Osteocyte (in vitro differentiated cells): ENCODE results near the gene AIF1. TPM values are rescaled to one million over a fixed set of nuclear protein-coding genes. Genes with fewer than 3 reads are reported as not detected.

ENCODE experiments used
- DNase-seq: peaks from one replicate; pipeline ENCODE4 v3.0.0; 2021; ENCODE audit warnings: mixed read lengths; ENCODE audit not compliant: unreplicated experiment; ENCODE audit errors: extremely low spot score
- H3K27ac Mint-ChIP-seq: one replicate; pipeline ENCODE4 v1.8.0; 2021; ENCODE audit warnings: mild to moderate bottlenecking, mixed read lengths; ENCODE audit not compliant: unreplicated experiment
- H3K27me3 Mint-ChIP-seq: one replicate; pipeline ENCODE4 v1.8.0; 2021; ENCODE audit warnings: mixed read lengths; ENCODE audit not compliant: unreplicated experiment
- H3K36me3 Mint-ChIP-seq: one replicate; pipeline ENCODE4 v1.8.0; 2021; ENCODE audit warnings: mixed read lengths; ENCODE audit not compliant: unreplicated experiment
- H3K4me1 Mint-ChIP-seq: one replicate; pipeline ENCODE4 v1.8.0; 2021; ENCODE audit warnings: mixed read lengths; ENCODE audit not compliant: unreplicated experiment
- H3K4me3 Mint-ChIP-seq: one replicate; pipeline ENCODE4 v1.8.0; 2021; ENCODE audit warnings: mild to moderate bottlenecking, moderate library complexity, mixed read lengths; ENCODE audit not compliant: unreplicated experiment
- H3K9me3 Mint-ChIP-seq: one replicate; pipeline ENCODE4 v1.8.0; 2021; ENCODE audit warnings: mixed read lengths; ENCODE audit not compliant: unreplicated experiment
- CTCF ChIP-seq: fragments of 200-600 bp; sonication (generic); IDR thresholded peaks from 2 replicates; pipeline ENCODE4 v1.5.0; 2021; ENCODE audit warnings: antibody characterized with exemption, mild to moderate bottlenecking, moderate library complexity
- total RNA-seq: library from RNA; stranded (reverse); gene quantifications from 2 replicates; pipeline ENCODE4 v1.2.1, GENCODE V29; 2021

The AIF1 gene
- total RNA-seq, 1 donor from 2014 or later: not detected

GRCh38 chr6:31634131-31634530 lies 19.1 kb downstream of the AIF1 start:
- Mint-ChIP-seq H3K27me3 (no peaks in the 10 kb centered on the region), H3K9me3 (no peaks in the 10 kb centered on the region), H3K36me3 (peaks cover 41% of the 10 kb centered on the region), H3K4me1 (peaks cover 2% of the 10 kb centered on the region), H3K27ac (peak overlapping the region; percentile 52), H3K4me3 (no peak overlapping the region)
- DNase-seq: no peak
- TF ChIP-seq CTCF: no peak

GRCh38 chr6:31634969-31635575 lies 20.0 kb downstream of the AIF1 start:
- H3K27me3 Mint-ChIP-seq: no peaks in the 10 kb centered on the region
- no peak overlapping the region for H3K4me3 Mint-ChIP-seq
- H3K36me3 Mint-ChIP-seq: peaks cover 38% of the 10 kb centered on the region
- H3K27ac Mint-ChIP-seq: no peak overlapping the region
- no peaks in the 10 kb centered on the region for H3K9me3 Mint-ChIP-seq
- peaks cover 2% of the 10 kb centered on the region for H3K4me1 Mint-ChIP-seq
- TF ChIP-seq CTCF: no peak
- DNase-seq: no peak

GRCh38 chr6:31636698-31637596 lies 21.9 kb downstream of the AIF1 start:
- H3K9me3 Mint-ChIP-seq: no peaks in the 10 kb centered on the region
- no peaks in the 10 kb centered on the region for H3K27me3 Mint-ChIP-seq
- peaks cover 2% of the 10 kb centered on the region for H3K4me1 Mint-ChIP-seq
- no peak for TF ChIP-seq CTCF
- DNase-seq: no peak
- no peak overlapping the region for H3K4me3 Mint-ChIP-seq
- no peak overlapping the region for H3K27ac Mint-ChIP-seq
- H3K36me3 Mint-ChIP-seq: peaks cover 42% of the 10 kb centered on the region

- H3K4me3 Mint-ChIP-seq: no peak overlapping the region
- peaks cover 34% of the 10 kb centered on the region for H3K36me3 Mint-ChIP-seq
- H3K9me3 Mint-ChIP-seq: no peaks in the 10 kb centered on the region
- H3K27me3 Mint-ChIP-seq: no peaks in the 10 kb centered on the region
- DNase-seq: no peak
- no peak for TF ChIP-seq CTCF
- H3K4me1 Mint-ChIP-seq: peaks cover under 1% of the 10 kb centered on the region
- no peak overlapping the region for H3K27ac Mint-ChIP-seq
Measured at GRCh38 chr6:31639043-31639442, 24.0 kb downstream of the AIF1 start.

GRCh38 chr6:31639449-31639861 lies 24.4 kb downstream of the AIF1 start:
- no peaks in the 10 kb centered on the region for H3K4me1 Mint-ChIP-seq
- no peak for TF ChIP-seq CTCF
- no peaks in the 10 kb centered on the region for H3K27me3 Mint-ChIP-seq
- H3K27ac Mint-ChIP-seq: no peak overlapping the region
- H3K9me3 Mint-ChIP-seq: no peaks in the 10 kb centered on the region
- H3K36me3 Mint-ChIP-seq: peaks cover 33% of the 10 kb centered on the region
- H3K4me3 Mint-ChIP-seq: no peak overlapping the region
- DNase-seq: no peak
